ENCODE measurements around the gene MDGA2.

Gene MDGA2

DNA sequence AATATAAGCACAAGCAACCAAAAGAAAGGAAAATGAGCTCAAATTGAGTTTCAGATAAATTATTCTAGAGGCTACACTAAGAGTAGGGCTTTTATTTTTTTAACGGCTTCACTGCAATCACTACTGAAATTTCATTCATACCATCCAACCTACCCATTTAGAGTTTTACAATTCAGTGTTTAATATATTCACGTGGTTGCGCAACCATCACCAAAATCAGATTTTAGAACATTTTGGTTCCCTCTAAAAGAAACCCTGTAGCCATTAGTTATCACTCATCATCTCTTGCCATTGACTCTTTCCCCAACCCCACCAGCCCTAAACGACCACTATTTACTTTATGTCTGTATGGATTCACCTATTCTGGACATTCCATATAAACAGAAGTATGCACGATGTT is 401.5 kb downstream of the MDGA2 start:
- TF ChIP-seq, protein P1, sequence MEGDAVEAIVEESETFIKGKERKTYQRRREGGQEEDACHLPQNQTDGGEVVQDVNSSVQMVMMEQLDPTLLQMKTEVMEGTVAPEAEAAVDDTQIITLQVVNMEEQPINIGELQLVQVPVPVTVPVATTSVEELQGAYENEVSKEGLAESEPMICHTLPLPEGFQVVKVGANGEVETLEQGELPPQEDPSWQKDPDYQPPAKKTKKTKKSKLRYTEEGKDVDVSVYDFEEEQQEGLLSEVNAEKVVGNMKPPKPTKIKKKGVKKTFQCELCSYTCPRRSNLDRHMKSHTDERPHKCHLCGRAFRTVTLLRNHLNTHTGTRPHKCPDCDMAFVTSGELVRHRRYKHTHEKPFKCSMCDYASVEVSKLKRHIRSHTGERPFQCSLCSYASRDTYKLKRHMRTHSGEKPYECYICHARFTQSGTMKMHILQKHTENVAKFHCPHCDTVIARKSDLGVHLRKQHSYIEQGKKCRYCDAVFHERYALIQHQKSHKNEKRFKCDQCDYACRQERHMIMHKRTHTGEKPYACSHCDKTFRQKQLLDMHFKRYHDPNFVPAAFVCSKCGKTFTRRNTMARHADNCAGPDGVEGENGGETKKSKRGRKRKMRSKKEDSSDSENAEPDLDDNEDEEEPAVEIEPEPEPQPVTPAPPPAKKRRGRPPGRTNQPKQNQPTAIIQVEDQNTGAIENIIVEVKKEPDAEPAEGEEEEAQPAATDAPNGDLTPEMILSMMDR (IDR thresholded peaks at IDR 0.05; ENCODE audit: insufficient read depth, low read length, poor library complexity, severe bottlenecking), result no peak

DNA sequence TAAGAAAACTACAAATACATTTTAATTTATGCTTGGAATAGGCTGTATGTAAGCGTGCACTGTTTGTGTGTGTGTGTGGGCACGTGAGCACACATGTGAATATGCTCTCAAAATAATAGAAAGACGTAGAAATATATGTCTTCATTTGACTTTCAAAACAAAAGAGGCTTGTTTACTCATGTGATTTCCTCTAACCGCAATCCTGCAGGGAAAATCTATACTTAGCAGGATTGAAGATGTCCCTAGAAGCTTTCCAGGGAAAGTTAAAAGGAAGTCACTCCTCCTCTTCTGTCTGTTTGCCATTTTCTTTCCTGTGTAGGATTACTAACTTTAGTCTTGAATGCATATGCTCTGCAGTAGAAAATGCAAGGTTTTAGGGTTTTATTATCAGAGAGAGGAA is 404.7 kb downstream of the MDGA2 start:
- no peaks in the 10 kb centered on the region for H3K36me3 ChIP-seq (ENCODE audit: control insufficient read depth, insufficient read depth, low read length)
- no peak overlapping the region for H3K4me3 ChIP-seq (replicated peaks; ENCODE audit: low read depth, low read length)
- TF ChIP-seq, protein P1 (IDR thresholded peaks at IDR 0.05; ENCODE audit: insufficient read depth, low read length, poor library complexity, severe bottlenecking), result no peak
- no peak for DNase-seq (ENCODE audit: extremely low read depth, insufficient read length)
- H3K27me3 ChIP-seq (replicated peaks; ENCODE audit: control insufficient read depth, insufficient read depth, low read length), result no peaks in the 10 kb centered on the region

More for the DNA sequence above, 401.5 kb downstream of the MDGA2 start:
- Histone ChIP-seq H3K4me3 (replicated peaks; ENCODE audit: low read depth, low read length) (no peak overlapping the region), H3K27me3 (replicated peaks; ENCODE audit: control insufficient read depth, insufficient read depth, low read length) (no peaks in the 10 kb centered on the region), H3K36me3 (ENCODE audit: control insufficient read depth, insufficient read depth, low read length) (no peaks in the 10 kb centered on the region)
- DNase-seq (ENCODE audit: extremely low read depth, insufficient read length), result no peak

DNA sequence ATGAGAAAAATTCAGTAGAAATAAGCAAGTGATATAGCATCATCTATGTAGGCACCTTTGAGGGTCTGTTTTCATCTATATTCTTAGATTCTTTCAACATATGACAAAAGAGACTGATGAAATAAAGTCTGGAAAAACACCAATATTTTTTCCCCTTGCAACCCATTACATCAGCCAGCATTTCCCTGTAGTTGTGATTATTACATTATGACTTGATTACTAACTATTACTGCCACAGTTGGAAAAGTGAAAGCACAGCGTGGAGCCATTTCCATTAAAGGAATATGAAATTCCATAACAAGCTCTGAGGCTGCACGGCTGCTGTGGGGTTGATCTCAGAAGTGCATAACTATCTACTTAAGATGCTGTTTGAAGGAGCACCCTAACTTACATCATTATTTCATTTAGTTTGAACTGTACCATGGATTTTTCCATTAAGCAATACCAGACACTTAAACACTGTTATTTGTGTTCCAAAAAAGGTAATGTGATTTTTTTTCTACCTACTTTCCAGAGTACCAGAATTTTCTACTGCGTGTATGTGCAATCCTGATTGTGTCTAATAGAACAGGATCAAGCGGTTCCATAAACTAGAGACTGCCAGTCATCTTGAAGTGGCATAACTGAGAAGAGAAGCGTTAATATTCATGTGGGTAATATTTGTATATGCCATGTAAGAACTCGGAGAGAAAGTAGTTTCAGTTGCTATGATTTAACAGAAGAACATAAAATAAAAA is 405.5 kb downstream of the MDGA2 start:
- TF ChIP-seq, protein P1 (IDR thresholded peaks at IDR 0.05; ENCODE audit: insufficient read depth, low read length, poor library complexity, severe bottlenecking), result no peak
- no peak for DNase-seq (ENCODE audit: extremely low read depth, insufficient read length)
- Histone ChIP-seq H3K4me3 (replicated peaks; ENCODE audit: low read depth, low read length) (no peak overlapping the region), H3K36me3 (ENCODE audit: control insufficient read depth, insufficient read depth, low read length) (no peaks in the 10 kb centered on the region), H3K27me3 (replicated peaks; ENCODE audit: control insufficient read depth, insufficient read depth, low read length) (no peaks in the 10 kb centered on the region)

DNA sequence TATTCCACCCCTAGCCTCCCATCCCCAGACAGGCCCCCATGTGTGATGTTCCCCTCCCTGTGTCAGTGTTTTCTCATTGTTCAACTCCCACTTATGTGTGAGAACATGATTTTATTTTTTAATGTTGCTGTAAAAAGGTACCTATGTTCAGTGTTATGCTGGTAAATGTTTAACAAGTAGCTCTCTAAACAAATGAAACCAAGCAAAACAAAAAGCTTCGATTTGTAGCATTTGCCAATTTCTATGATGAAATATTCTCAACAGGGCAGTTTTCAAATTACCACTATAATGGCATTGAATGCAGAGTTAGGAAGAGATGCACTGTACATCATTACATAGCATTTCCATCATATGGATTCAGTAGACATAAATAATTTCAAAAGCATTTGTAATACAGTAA is 410.6 kb downstream of the MDGA2 start:
- TF ChIP-seq, protein P1 (IDR thresholded peaks at IDR 0.05; ENCODE audit: insufficient read depth, low read length, poor library complexity, severe bottlenecking), result no peak
- H3K4me3 ChIP-seq (replicated peaks; ENCODE audit: low read depth, low read length), result no peak overlapping the region
- no peaks in the 10 kb centered on the region for H3K36me3 ChIP-seq (ENCODE audit: control insufficient read depth, insufficient read depth, low read length)
- DNase-seq (ENCODE audit: extremely low read depth, insufficient read length), result no peak
- H3K27me3 ChIP-seq (replicated peaks; ENCODE audit: control insufficient read depth, insufficient read depth, low read length), result no peaks in the 10 kb centered on the region

DNA sequence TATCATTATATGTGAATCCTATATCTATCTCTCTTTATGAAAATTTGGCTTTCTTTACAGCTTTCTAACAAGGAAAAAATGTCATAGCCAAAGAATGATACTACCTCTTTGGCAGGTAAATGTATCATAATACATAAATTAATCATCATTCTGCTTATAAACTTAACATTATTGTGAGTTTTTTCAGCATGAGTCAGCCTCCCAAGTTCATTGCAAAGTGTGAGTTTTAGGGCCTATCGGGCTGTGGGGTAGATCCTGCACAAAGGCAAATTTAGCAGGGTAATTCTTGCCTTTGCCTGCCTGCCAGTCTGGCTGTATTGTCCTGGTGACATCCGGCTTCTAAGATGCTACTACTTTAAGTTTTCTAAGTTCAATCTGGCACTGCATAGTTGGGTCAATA is 412.6 kb downstream of the MDGA2 start:
- Histone ChIP-seq H3K27me3 (replicated peaks; ENCODE audit: control insufficient read depth, insufficient read depth, low read length) (no peaks in the 10 kb centered on the region), H3K4me3 (replicated peaks; ENCODE audit: low read depth, low read length) (no peak overlapping the region), H3K36me3 (ENCODE audit: control insufficient read depth, insufficient read depth, low read length) (no peaks in the 10 kb centered on the region)
- TF ChIP-seq, protein P1 (IDR thresholded peaks at IDR 0.05; ENCODE audit: insufficient read depth, low read length, poor library complexity, severe bottlenecking), result no peak
- DNase-seq (ENCODE audit: extremely low read depth, insufficient read length), result no peak

DNA sequence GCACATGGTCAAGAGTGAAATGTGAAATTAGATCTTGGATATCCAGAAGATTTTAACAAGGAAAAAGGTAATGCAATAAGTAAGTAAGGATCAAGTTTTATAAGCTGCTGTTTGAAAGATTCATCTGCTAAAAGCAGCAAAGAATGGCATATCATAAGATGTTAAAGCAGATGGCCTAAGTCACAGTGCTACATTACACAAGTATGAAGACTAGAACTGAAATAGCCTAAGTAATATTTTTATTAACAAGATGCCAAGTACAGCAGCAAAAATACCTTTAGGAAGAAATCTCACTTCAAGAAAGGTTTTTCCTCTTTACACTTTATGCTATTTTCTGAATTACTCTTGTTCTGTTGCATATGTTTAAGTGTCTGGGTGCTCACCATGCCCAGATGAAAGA is 414.1 kb downstream of the MDGA2 start:
- no peaks in the 10 kb centered on the region for H3K27me3 ChIP-seq (replicated peaks; ENCODE audit: control insufficient read depth, insufficient read depth, low read length)
- TF ChIP-seq, protein P1 (IDR thresholded peaks at IDR 0.05; ENCODE audit: insufficient read depth, low read length, poor library complexity, severe bottlenecking), result no peak
- no peak overlapping the region for H3K4me3 ChIP-seq (replicated peaks; ENCODE audit: low read depth, low read length)
- DNase-seq (ENCODE audit: extremely low read depth, insufficient read length), result no peak
- no peaks in the 10 kb centered on the region for H3K36me3 ChIP-seq (ENCODE audit: control insufficient read depth, insufficient read depth, low read length)

Measured in GM06990 (cell line).